HEK293 (cell line): ENCODE data around the gene EIF4A3.

ENCODE experiments used
- CTCF ChIP-seq: fragments of 450-650 bp; formaldehyde crosslinking; IDR thresholded peaks from 2 replicates; pipeline ENCODE4 v1.5.1; 2016; ENCODE audit warnings: missing biosample characterization, missing genetic modification characterization
- ZNF701 ChIP-seq: fragments of 450-650 bp; formaldehyde crosslinking; IDR thresholded peaks from 2 replicates; pipeline ENCODE4 v1.5.1; 2016; ENCODE audit warnings: missing biosample characterization, missing genetic modification characterization

- no peak for TF ChIP-seq CTCF
- no peak for TF ChIP-seq ZNF701 (tag by site-specific recombination)
Observed at GRCh38 chr17:80116276-80116920, 30.5 kb downstream of the EIF4A3 start.
